Chondrocyte (in vitro differentiated cells): ENCODE results near the gene DNAH14. TPM values are rescaled to one million over a fixed set of nuclear protein-coding genes. Genes with fewer than 3 reads are reported as not detected.

Experiments
- DNase-seq: peaks from one replicate; pipeline ENCODE4 v3.0.0; 2021; ENCODE audit warnings: mixed read lengths, low spot score
- H3K27ac Mint-ChIP-seq: one replicate; pipeline ENCODE4 v1.8.0; 2021; ENCODE audit warnings: mild to moderate bottlenecking, moderate library complexity, mixed read lengths; ENCODE audit not compliant: unreplicated experiment
- H3K27me3 Mint-ChIP-seq: 2 replicates; pipeline ENCODE4 v1.8.0; 2021; ENCODE audit warnings: low read depth, mixed read lengths
- H3K36me3 Mint-ChIP-seq: 2 replicates; pipeline ENCODE4 v1.8.0; 2021; ENCODE audit warnings: low read depth, mixed read lengths
- H3K4me1 Mint-ChIP-seq: 2 replicates; pipeline ENCODE4 v1.8.0; 2021; ENCODE audit warnings: low read depth, mild to moderate bottlenecking, mixed read lengths
- H3K4me3 Mint-ChIP-seq: one replicate; pipeline ENCODE4 v1.8.0; 2021; ENCODE audit warnings: mild to moderate bottlenecking, moderate library complexity, mixed read lengths; ENCODE audit not compliant: unreplicated experiment
- H3K9me3 Mint-ChIP-seq: 2 replicates; pipeline ENCODE4 v1.8.0; 2021; ENCODE audit warnings: low read depth, mixed read lengths
- total RNA-seq: library from RNA; stranded (reverse); gene quantifications from 3 replicates; pipeline ENCODE4 v1.2.1, GENCODE V29; 2021
- TF ChIP-seq, protein P1 (sequence below): fragments of 200-600 bp; sonication (generic); IDR thresholded peaks from 2 replicates; pipeline ENCODE4 v1.5.0; 2021; ENCODE audit warnings: antibody characterized with exemption, mild to moderate bottlenecking, moderate library complexity

The DNAH14 gene
- total RNA-seq, 1 donor from 2014 or later = 16.0 TPM

DNA sequence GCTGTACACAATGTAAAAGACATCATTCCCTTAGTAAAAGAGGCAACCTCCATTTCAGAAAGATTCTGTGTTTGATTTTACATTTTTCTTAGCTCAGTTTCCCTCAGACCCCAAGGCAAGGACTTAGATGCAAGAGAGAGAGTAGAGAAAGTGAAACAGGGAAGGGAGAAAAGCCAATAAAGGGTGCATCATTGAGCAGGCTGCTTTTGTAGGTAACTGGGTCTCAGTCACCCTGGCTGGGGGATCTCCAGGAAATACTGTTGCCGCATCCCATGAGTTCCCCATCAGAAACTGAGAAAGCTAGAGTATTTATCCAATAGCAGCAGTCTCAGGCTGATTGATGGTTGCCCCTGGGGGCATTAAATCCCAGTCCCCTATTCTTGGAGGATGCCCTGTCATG, 23.1 kb upstream of the DNAH14 start:
- no peaks in the 10 kb centered on the region for H3K4me1 Mint-ChIP-seq
- no peak overlapping the region for H3K4me3 Mint-ChIP-seq
- TF ChIP-seq, protein P1, sequence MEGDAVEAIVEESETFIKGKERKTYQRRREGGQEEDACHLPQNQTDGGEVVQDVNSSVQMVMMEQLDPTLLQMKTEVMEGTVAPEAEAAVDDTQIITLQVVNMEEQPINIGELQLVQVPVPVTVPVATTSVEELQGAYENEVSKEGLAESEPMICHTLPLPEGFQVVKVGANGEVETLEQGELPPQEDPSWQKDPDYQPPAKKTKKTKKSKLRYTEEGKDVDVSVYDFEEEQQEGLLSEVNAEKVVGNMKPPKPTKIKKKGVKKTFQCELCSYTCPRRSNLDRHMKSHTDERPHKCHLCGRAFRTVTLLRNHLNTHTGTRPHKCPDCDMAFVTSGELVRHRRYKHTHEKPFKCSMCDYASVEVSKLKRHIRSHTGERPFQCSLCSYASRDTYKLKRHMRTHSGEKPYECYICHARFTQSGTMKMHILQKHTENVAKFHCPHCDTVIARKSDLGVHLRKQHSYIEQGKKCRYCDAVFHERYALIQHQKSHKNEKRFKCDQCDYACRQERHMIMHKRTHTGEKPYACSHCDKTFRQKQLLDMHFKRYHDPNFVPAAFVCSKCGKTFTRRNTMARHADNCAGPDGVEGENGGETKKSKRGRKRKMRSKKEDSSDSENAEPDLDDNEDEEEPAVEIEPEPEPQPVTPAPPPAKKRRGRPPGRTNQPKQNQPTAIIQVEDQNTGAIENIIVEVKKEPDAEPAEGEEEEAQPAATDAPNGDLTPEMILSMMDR = no peak
- no peak for DNase-seq
- peaks cover 4% of the 10 kb centered on the region for H3K36me3 Mint-ChIP-seq
- H3K9me3 Mint-ChIP-seq = peaks cover 6% of the 10 kb centered on the region
- H3K27me3 Mint-ChIP-seq = peaks cover 40% of the 10 kb centered on the region
- H3K27ac Mint-ChIP-seq = no peak overlapping the region

DNA sequence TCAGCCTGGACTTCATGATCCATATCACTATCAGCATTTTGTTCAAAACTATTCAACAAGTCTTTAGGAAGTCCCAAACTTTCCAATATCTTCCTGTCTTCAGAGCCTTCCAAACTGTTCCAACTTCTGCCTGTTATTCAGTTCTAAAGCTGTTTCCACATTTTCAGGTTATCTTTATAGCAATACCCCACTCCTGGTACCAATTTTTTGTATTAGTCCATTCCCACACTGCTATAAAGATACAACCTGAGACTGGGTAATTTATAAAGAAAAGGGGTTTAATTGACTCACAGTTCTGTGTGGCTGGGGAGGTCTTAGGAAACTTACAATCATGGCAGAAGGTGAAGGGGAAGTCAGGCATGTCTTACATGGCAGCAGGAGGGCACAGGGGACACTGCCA, 18.3 kb upstream of the DNAH14 start:
- TF ChIP-seq, protein P1 = no peak
- H3K4me3 Mint-ChIP-seq = no peak overlapping the region
- peaks cover 3% of the 10 kb centered on the region for H3K4me1 Mint-ChIP-seq
- peaks cover 20% of the 10 kb centered on the region for H3K9me3 Mint-ChIP-seq
- H3K36me3 Mint-ChIP-seq = peaks cover 4% of the 10 kb centered on the region
- H3K27me3 Mint-ChIP-seq = peaks cover 17% of the 10 kb centered on the region
- DNase-seq = no peak
- H3K27ac Mint-ChIP-seq = no peak overlapping the region

DNA sequence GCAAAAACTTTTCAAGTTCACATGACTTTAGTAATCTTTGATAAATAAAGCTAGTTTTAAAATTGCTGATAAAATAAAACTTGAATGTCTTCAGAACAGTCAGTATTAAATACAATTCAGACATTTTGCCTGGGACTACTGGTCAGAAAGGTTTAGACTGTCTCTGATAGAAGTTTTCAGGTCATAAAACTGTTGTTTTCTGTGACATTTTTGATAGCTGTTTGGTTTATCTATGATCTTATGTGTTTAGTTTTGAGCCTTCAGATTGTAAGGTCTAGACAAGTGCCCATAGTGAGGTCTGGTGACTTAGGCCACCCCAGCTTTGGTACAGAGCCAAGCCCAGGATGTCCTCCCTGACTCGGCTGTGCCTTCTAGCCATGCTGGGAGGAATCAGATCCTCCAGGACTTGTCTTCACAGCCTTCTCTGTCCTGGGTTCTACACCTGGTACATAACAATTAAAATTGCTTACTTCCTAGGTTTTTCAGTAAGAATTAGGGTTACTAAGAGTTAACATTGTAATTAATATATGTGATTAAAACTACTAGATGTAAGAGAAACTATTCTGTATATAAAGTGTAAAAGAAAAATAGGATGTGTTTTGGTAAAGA, 15.1 kb upstream of the DNAH14 start:
- H3K4me1 Mint-ChIP-seq = peaks cover 8% of the 10 kb centered on the region
- TF ChIP-seq, protein P1 = no peak
- peaks cover 20% of the 10 kb centered on the region for H3K9me3 Mint-ChIP-seq
- DNase-seq = no peak
- peaks cover 2% of the 10 kb centered on the region for H3K27me3 Mint-ChIP-seq
- no peak overlapping the region for H3K4me3 Mint-ChIP-seq
- H3K27ac Mint-ChIP-seq = no peak overlapping the region
- peaks cover 3% of the 10 kb centered on the region for H3K36me3 Mint-ChIP-seq

DNA sequence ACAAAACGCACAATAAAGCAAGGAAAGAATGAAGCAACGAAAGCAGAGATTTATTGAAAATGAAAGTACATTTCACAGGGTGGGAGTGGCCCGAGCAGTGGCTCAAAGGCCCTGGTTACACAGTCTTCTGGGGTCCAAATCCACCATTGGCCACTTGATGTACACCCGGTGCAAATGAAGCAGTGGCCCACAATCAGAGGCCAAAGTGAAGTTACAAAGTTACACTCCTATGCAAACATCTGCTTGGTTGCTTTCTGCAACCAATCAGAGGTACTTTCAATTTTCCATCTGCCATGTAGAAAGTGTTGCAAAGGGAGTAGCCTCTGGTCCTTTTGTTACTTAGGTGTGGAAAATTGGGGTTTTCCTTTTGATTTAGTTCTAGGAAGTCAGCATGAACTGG, 10.0 kb upstream of the DNAH14 start:
- TF ChIP-seq, protein P1 = no peak
- Mint-ChIP-seq H3K27me3 (no peaks in the 10 kb centered on the region), H3K36me3 (no peaks in the 10 kb centered on the region), H3K9me3 (peaks cover under 1% of the 10 kb centered on the region), H3K4me1 (peaks cover 8% of the 10 kb centered on the region), H3K27ac (no peak overlapping the region), H3K4me3 (no peak overlapping the region)
- DNase-seq = no peak

DNA sequence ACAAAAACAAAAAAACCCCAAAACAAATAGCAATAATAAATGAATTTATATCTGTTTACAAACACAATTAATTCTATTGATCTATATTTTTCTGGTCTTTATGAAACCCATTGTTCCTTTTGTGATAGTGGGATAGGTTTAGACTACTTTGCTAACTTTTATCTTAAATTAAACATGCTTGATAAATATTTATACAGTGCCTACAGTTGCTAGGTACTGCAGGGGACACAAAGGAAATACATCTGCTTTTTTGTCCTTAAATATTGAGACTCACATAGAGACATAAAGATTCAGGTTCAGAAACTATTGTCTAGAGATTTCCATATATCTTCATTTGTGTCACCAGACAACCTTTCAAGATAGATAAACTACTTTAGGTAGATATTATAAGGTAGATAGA, 8.5 kb upstream of the DNAH14 start:
- peaks cover 8% of the 10 kb centered on the region for H3K4me1 Mint-ChIP-seq
- H3K27ac Mint-ChIP-seq = no peak overlapping the region
- DNase-seq = no peak
- no peak overlapping the region for H3K4me3 Mint-ChIP-seq
- TF ChIP-seq, protein P1 = no peak
- no peaks in the 10 kb centered on the region for H3K9me3 Mint-ChIP-seq
- no peaks in the 10 kb centered on the region for H3K27me3 Mint-ChIP-seq
- no peaks in the 10 kb centered on the region for H3K36me3 Mint-ChIP-seq
